COLO829 (cell line): ENCODE data around the gene TEDC2.
"Not testable (repeated sequence)": the region's sequence is repeated elsewhere in the genome, so short reads cannot be mapped to it uniquely, and the experiment has no call there.

Experiments used
- DNase-seq: peaks from one replicate; pipeline ENCODE4 v3.0.0; 2012; ENCODE audit warnings: low spot score

The TEDC2 gene

DNA sequence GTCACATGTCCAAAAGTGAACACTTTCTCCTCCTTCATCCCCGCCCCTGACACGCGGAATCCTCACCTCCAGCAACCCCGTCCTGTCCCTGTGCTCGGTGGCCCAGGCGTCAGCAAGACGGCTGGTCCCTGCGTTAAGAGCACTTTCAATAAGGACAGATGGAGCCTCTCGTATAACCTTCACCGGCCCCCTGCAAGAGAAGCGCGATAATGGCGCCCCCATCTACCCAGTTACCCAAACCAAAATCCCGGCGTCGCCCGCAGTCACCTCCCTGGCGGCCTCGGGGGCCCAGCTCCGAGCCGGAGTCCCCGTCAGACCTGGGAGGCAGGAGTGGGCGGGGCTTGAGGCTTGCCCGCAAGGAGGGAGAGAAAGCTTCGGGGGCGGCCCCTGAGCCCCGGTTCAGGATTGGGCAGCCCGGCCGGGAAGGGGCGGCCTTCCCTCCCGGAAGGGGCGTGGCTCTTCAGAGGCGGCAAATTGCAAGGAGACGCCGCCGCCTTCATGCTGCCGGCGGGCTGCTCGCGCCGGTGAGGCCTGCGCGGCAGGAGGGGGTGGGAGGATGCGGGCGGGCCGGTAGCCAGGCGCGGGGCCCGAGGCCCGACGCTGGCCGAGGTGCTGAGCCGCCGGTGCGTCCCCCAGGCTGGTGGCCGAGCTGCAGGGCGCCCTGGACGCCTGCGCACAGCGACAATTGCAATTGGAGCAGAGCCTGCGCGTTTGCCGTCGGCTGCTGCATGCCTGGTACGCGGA lies at the start of gene TEDC2:
Gene TEDC2, plus strand, starts transcription at position 463 of the 744 bp plus-strand sequence. Its CDS starts 36 bp downstream, at position 499.
- DNase-seq: peak; percentile 94

DNA sequence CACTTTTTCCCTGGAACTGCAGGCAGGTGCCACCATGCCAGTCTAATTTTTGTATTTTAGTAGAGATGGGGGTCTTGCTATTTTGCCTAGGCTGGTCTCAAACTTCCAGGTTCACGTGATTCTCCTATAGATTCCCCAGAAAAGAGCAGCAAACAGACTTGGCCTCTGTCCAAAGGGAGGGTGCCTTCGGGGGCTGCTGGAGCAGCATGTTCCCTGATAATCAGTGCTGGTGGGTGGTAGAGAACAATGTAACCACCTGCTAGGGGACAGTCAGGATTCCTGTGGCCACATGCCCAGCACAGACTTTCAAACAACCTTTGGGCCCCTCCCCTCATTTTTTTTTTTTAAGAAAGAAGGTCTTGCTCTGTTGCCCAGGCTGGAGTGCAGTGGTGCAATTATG lies 44.8 kb upstream of the TEDC2 start:
- DNase-seq: no peak

DNA sequence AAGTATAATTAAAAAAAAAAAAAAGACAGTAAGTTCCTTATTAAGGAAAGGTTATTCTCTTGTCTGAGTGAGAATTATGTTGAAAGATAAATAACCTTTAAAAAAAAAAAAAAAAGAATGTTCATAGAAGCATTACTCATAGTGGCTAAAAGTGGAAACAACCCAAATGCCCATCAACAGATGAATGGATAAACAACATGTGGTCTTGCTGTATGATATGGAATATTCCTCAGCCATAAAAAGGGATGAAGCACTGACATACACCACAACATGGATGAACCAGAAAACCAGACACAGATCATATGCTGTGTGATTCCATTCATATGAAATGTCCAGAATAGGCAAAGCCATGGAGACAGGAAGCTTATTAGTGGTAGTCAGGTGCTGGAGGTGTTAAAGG lies 39.9 kb upstream of the TEDC2 start:
- no peak for DNase-seq

GRCh38 chr16:2422123-2422867 lies 37.6 kb upstream of the TEDC2 start:
- DNase-seq: no peak

DNA sequence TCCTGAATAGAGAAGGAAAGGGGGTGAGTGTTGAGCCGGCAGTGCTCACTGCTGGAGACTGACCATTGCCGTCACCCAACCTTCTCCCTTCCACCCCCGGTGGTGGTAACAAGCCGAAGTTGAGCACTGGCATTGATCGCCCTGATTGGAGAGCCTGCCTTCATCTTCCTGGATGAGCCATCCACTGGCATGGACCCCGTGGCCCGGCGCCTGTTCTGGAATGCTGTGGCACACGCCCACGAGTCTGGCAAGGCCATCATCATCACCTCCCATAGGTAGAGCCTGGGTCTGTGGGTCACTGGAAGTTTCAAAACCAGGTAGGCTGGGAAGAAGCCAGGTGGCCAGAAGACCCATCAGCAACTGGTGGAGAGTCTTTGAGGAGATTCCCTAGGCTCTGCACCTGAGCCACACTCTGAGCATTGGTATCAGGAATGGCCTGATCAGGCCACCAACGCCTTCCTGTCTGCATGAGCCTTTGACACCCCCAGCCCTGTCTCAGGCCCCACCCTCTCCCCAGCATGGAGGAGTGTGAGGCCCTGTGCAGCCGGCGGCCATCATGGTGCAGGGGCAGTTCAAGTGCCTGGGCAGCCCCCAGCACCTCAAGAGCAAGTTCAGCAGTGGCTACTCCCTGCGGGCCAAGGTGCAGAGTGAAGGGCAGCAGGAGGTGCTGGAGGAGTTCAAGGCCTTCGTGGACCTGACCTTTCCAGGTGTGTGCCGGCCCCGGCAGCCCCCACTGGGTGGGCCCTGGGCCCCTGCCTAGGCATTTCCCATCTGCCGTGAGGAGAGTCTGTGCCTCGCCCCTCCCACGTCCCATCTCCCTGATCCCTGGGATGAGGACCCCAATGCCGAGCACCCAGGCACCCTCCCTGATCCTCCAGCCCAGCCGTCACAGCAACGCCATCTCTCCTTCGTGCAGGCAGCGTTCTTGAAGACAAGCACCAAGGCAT lies 35.6 kb upstream of the TEDC2 start:
- DNase-seq: no peak

- no peak for DNase-seq
These were observed 34.8 kb upstream of the TEDC2 start for GRCh38 chr16:2425008-2425518.

DNA sequence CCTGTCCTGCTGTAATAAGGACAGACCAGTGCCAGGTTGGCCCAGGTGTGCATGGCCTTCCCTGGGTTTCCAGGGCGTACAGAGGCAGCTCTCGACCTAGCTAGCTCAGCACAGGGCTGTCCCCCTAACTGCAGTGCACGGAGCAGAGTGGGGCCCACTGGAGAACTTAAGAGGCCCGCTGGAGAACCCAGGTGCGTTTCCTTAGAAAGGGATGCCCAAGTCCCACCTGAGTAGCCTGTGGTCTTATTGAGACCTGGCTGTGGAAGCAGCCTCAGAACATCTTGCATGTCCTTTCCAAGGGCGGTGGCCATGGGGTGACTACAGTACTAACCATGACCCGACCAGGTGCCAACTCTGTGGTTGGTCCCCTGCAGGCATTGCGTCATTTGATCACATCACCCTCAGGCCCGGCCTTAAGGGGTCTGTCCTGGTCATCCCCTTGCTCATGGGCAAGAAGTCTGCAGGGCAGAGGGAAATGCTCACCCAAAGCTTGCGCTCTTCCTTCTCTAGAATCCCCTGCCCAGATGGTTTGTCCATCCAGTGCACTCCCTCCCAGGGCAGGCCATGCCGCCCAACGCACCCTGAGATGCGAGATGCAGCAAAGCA lies 34.0 kb upstream of the TEDC2 start:
- no peak for DNase-seq

DNA sequence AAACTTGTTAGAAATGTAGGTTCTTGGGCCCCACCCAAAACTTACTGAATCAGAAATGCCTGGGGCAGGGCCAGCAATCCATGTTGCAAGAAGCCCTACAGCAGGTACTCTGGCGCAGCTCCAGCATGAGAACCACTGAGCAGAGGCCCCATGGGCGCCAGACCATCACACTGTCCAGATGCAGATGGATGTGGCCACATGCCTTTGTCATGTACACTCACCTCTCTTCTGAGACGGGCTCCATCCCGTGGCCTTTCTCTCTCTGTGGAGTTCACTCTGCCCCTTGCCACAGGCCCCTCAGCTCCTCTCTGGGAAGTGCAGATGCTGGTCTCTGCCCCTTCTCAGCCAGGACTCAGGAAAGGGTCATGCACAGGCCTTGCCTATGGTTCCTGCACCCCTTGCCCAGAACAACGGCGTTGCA lies 33.0 kb upstream of the TEDC2 start:
- no peak for DNase-seq

DNA sequence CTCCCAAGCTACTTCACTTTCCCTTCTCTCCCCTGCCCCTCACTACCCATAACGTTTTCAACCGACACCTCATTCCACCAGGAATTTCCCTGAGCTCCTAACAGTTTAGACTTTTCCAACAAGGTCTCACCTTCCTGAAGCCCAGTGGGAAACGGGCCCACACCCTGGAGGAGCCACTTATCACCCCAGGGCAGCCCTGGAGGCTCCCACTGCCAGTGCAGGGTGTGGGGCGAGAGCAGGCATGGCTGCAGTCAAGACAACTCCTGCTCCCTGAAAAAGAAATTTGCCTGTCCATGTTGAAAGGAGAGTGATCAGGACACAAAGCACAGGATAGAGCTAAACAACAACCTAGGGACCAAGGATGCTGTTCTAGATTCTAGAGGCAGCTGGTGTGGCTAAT lies 32.4 kb upstream of the TEDC2 start:
- DNase-seq: no peak

DNA sequence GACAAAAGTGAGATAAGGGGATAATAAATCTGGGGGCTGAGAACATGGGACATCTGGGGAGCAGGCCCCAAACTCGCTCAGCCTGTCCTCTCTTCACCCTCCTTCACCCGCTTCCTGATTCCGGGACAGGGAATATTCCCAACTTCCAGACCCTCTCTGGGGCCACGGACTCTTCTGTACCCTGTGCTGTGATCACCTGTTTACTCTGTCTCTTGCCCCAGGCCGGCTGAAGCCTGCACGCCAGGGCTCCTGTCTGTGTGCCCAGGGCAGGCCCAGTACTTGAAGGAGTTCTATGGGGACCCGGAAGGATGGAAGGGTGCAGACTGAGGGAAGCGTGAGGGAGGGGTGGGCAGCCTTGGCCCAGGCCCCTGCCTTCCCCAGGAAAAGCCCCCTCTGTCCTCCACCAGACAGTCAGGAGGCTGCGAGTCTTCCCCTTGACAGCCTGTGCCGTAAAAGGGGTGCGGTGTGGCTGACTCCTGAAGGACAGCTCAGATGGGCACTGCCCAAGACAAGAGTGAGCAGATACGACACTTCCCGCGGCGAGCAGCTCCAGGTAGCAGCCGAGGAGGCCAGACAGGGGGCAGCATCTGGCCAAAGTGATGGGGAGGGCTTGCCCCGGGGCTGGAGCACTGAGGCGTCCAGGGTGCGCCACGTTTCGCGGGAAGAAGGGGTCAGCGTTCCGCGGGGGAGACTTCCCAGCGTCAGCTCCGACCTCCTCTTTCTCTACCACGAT lies 31.7 kb upstream of the TEDC2 start:
- DNase-seq: no peak

DNA sequence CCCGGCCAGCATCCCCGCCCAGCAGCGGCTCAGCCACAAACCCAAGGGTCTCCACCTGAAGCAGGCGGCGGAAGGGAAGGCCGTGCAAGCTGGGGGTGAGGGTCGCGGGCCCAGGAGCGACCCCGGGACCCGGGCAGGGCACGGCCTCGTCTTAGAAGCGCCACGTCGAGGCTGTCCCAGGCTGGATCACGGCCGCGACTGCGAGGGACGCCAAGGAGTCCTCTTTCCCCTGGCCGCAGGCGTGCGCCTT lies 31.2 kb upstream of the TEDC2 start:
- no peak for DNase-seq

- peak; percentile 98 for DNase-seq
These were observed 30.7 kb upstream of the TEDC2 start, which contains the start of gene CCNF for GRCh38 chr16:2429034-2429770. TSS of gene CCNF (plus strand) at chr16:2429447. CDS start at chr16:2429482, 35 bp downstream.

DNA sequence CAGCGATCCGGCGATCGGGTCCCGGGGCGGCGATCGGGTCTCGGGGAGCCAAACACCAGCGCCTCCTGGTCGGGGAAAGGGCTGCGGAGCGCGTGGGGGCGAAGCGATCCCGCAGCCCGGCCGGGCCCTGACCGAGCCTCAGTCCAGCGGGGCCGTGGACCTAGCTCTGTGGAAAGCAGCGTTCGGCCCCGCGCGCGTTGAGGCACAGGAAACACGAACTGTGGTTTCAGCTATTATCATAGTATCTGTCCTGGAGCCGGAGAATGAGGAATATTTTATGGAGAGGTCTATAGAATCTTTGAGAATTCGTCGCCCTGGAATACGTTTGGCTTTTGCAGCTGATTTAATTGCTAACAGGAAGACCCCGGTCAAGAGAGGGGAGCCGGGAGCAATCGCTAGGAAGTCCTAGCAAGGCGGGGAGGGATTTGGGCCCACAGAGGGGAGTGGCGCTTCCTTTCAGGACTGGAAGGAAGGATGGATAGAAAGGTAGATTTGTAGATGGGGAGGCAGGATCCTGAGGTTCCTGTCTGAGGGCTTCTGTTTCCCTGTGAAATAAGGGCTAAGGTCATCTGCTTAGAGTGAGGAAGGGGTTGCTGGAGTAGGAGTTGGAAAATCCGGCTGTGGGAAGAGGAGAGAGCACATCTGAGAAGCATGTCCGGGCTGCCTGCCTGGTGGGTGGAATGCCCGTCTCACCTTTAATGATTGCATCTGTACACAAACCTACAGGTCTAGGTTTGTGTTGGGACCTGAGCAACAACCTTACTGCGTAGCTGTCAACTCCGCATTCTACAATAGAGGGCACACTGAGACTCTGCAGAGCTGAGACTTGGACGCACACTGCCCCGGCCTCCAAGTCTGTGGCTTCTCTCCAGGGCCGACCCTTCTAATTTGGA lies 29.9 kb upstream of the TEDC2 start:
- DNase-seq: no peak

DNA sequence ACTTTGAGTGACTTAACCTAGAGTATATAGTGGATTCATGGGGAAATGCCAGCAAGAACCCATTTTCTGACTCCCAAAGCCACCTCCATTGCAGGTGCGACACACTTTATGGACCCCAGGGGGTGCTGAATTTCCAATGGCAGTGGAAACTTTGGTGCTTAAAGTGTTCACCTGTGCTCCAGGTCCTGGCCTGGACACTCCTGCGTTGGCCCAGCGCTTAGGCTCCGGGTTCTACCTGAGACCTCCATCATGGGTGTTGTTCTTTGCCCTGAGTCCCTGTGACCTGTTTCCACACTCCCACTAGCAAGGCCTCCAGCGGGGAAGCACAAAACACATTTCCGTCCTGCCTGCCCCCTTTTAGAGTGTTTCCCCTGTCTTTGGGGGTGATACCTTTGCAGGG lies 27.6 kb upstream of the TEDC2 start:
- no peak for DNase-seq

- no peak for DNase-seq
These were observed 27.0 kb upstream of the TEDC2 start for GRCh38 chr16:2432801-2433505.

- not testable (repeated sequence) for DNase-seq
These were observed 24.7 kb upstream of the TEDC2 start for GRCh38 chr16:2435236-2435635.

GRCh38 chr16:2436110-2436509 lies 23.8 kb upstream of the TEDC2 start:
- DNase-seq: no peak

GRCh38 chr16:2437032-2437790 lies 22.7 kb upstream of the TEDC2 start:
- DNase-seq: no peak
